Measurements from ENCODE around the gene FGF5.

- TF ChIP-seq CTCF (conservative IDR thresholded peaks at IDR 0.05; ENCODE audit: low read depth, low read length) (no peak), EZH2 (IDR thresholded peaks at IDR 0.05; ENCODE audit: low read length, unreplicated experiment) (no peak)
Measured at GRCh38 chr4:80270321-80270720, 3.9 kb downstream of the FGF5 start.
